ENCODE measurements around the gene GPRIN2. TPM values are rescaled to one million over a fixed set of nuclear protein-coding genes. Genes with fewer than 3 reads are reported as not detected.

GPRIN2 gene
- total RNA-seq, 1 donor from 2014 or later = 0.52 TPM

DNA sequence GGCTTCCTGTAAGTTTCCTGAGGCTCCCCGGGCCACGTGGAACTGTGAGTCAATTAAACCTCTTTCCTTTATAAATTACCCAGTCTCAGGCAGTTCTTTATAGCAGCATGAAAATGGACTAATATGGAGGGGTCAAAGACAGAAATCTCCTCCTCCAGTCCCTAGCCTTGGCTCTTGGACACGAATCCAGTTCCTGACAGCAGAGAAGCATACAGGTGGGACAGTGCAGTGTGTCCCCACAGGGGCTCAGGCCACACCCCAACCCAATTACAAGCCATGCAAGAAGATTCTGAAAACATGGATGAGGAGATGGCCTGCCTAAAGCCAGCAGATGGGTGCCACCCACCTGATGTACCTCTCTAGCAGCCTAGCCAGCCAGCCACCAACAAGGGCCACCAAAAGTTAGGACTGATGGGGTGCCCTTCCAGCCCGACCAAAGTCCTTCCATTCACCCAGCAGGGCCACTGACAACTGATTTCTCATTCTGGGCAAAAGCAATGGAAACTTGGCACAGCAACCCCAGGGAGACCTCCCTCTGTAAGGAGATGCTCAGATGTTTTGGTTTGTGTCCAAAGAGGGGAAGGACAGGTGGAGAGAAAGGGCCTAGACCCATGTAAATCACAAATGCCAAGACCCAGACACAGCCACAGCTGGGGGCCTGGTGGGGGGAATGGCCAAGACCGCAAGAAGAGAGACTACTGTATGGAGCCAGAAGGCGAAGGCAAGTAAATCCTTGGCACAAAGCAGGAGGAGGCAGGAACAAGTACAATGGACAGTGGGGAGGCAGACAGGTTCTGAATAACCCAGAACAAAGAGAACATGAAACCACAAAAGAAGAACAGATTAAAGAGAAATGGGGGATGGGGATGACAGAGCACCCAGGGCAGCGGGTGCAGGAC is 13.6 kb downstream of the GPRIN2 start:
- H3K36me3 ChIP-seq (ENCODE audit: control insufficient read depth in 3 of 3, insufficient read depth in 3 of 3, low read length in 3 of 3) = no peaks in the 10 kb centered on the region
- H3K9ac ChIP-seq (ENCODE audit: low read depth in 1 of 3, low read length in 3 of 3) = no peak overlapping the region
- no peak overlapping the region for H3K27ac ChIP-seq (ENCODE audit: low read depth, low read length)
- peaks cover 23 to 45% (median 37%) of the 10 kb centered on the region in 3 donors for H3K27me3 ChIP-seq (ENCODE audit: control insufficient read depth in 3 of 3, insufficient read depth in 3 of 3, low read length in 3 of 3)
- no peak overlapping the region for H3K4me3 ChIP-seq (ENCODE audit: low read length in 3 of 3)
- H3K9me3 ChIP-seq (ENCODE audit: control insufficient read depth in 3 of 3, low read length in 3 of 3) = no peaks in the 10 kb centered on the region
- H3K4me1 ChIP-seq (ENCODE audit: control insufficient read depth in 3 of 3, insufficient read depth in 3 of 3, low read length in 3 of 3) = peaks cover 0 to 2% (median 0%) of the 10 kb centered on the region in 3 donors

GRCh38 chr10:46541735-46542566 is 14.5 kb downstream of the GPRIN2 start:
- Histone ChIP-seq H3K27me3 (ENCODE audit: control insufficient read depth in 3 of 3, insufficient read depth in 3 of 3, low read length in 3 of 3) (peaks cover 30 to 47% (median 32%) of the 10 kb centered on the region in 3 donors), H3K36me3 (ENCODE audit: control insufficient read depth in 3 of 3, insufficient read depth in 3 of 3, low read length in 3 of 3) (no peaks in the 10 kb centered on the region), H3K4me1 (ENCODE audit: control insufficient read depth in 3 of 3, insufficient read depth in 3 of 3, low read length in 3 of 3) (peaks cover 0 to 2% (median 0%) of the 10 kb centered on the region in 3 donors)

GRCh38 chr10:46541017-46541661 is 15.3 kb downstream of the GPRIN2 start:
- H3K4me1 ChIP-seq (ENCODE audit: control insufficient read depth in 3 of 3, insufficient read depth in 3 of 3, low read length in 3 of 3) = peaks cover 0 to 2% (median 0%) of the 10 kb centered on the region in 3 donors
- no peak overlapping the region for H3K4me3 ChIP-seq (ENCODE audit: low read length in 3 of 3)
- no peaks in the 10 kb centered on the region for H3K36me3 ChIP-seq (ENCODE audit: control insufficient read depth in 3 of 3, insufficient read depth in 3 of 3, low read length in 3 of 3)
- peaks cover 38 to 49% (median 39%) of the 10 kb centered on the region in 3 donors for H3K27me3 ChIP-seq (ENCODE audit: control insufficient read depth in 3 of 3, insufficient read depth in 3 of 3, low read length in 3 of 3)
- H3K9ac ChIP-seq (ENCODE audit: low read depth in 1 of 3, low read length in 3 of 3) = no peak overlapping the region
- no peak overlapping the region for H3K27ac ChIP-seq (ENCODE audit: low read depth, low read length)
- peaks cover 0 to under 1% (median 0%) of the 10 kb centered on the region in 3 donors for H3K9me3 ChIP-seq (ENCODE audit: control insufficient read depth in 3 of 3, low read length in 3 of 3)

More at GRCh38 chr10:46541735-46542566, 14.5 kb downstream of the GPRIN2 start:
- no peak overlapping the region for H3K4me3 ChIP-seq (ENCODE audit: low read length in 3 of 3)
- no peak overlapping the region for H3K27ac ChIP-seq (ENCODE audit: low read depth, low read length)
- no peaks in the 10 kb centered on the region for H3K9me3 ChIP-seq (ENCODE audit: control insufficient read depth in 3 of 3, low read length in 3 of 3)
- H3K9ac ChIP-seq (ENCODE audit: low read depth in 1 of 3, low read length in 3 of 3) = no peak overlapping the region

DNA sequence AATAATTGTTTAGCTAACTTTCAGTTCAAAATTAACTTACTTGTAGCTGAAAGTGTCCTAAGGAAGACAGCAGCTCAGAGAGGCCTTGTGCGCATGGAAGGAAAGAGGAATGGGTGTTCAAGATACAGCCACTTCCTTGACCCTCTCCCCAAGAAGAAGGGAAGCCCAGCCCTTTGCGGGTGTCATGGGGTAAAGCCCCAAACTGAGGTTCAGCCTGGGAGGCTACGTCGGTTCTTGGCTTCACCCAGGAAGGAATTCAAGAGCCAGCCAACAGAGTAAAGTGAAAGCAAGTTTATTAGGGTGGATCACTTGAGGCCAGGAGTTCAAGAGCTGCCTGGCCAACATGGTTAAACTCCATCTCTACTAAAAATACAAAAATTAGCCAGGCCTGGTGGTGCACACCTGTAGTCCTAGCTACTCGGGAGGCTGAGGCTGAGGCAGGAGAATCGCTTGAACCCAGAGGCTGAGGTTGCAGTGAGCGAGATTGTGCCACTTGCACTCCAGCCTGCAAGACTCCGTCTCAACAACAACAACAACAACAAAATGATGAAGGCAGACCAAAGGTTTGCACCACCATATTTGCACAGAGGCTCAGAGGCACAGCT is 15.9 kb downstream of the GPRIN2 start:
- H3K4me3 ChIP-seq (ENCODE audit: low read length in 3 of 3) = no peak overlapping the region
- peaks cover 0 to 2% (median 0%) of the 10 kb centered on the region in 3 donors for H3K9me3 ChIP-seq (ENCODE audit: control insufficient read depth in 3 of 3, low read length in 3 of 3)
- H3K27ac ChIP-seq (ENCODE audit: low read depth, low read length) = no peak overlapping the region
- H3K9ac ChIP-seq (ENCODE audit: low read depth in 1 of 3, low read length in 3 of 3) = no peak overlapping the region
- H3K36me3 ChIP-seq (ENCODE audit: control insufficient read depth in 3 of 3, insufficient read depth in 3 of 3, low read length in 3 of 3) = no peaks in the 10 kb centered on the region
- H3K27me3 ChIP-seq (ENCODE audit: control insufficient read depth in 3 of 3, insufficient read depth in 3 of 3, low read length in 3 of 3) = peaks cover 36 to 48% (median 36%) of the 10 kb centered on the region in 3 donors
- H3K4me1 ChIP-seq (ENCODE audit: control insufficient read depth in 3 of 3, insufficient read depth in 3 of 3, low read length in 3 of 3) = peaks cover 0 to 2% (median 0%) of the 10 kb centered on the region in 3 donors

DNA sequence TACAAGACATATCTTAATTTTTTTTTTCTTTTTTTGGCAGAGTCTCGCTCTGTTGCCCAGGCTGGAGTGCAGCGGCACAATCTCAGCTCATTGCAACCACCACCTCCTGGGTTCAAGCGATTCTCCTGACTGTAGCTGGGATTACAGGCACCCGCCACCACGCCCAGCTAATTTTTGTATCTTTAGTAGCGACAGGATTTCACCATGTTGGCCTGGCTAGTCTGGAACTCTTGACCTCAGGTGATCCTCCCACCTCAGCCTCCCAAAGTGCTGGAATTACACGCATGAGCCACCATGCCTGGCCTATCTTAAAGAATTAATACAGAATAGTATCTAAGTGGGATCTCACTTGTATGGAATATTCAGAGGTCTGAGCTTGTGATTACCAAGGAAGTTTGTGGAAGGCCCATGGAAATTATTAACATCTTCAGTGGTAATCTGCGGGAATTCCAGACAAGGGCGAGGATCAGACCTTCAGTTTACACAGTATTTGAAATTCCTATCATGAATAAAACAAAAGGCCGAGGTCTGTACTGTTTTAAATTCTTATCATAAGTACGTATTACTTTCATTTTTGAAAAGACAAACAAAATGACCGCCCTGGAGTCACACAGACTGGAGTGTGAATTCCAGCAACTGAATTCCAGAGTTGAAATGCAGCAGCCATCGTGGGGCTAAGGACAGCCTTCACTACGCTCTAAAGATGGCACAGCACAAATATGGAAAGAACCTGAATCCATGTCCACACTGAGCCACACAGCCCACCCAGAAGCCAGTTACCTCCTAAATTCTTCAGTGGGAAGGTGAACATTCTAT is 16.7 kb downstream of the GPRIN2 start:
- H3K4me1 ChIP-seq (ENCODE audit: control insufficient read depth in 3 of 3, insufficient read depth in 3 of 3, low read length in 3 of 3) = peaks cover 0 to 2% (median 0%) of the 10 kb centered on the region in 3 donors
- H3K27me3 ChIP-seq (ENCODE audit: control insufficient read depth in 3 of 3, insufficient read depth in 3 of 3, low read length in 3 of 3) = peaks cover 36 to 49% (median 39%) of the 10 kb centered on the region in 3 donors
- no peak overlapping the region for H3K9ac ChIP-seq (ENCODE audit: low read depth in 1 of 3, low read length in 3 of 3)
- no peaks in the 10 kb centered on the region for H3K36me3 ChIP-seq (ENCODE audit: control insufficient read depth in 3 of 3, insufficient read depth in 3 of 3, low read length in 3 of 3)
- H3K9me3 ChIP-seq (ENCODE audit: control insufficient read depth in 3 of 3, low read length in 3 of 3) = peaks cover 0 to 2% (median 0%) of the 10 kb centered on the region in 3 donors
- no peak overlapping the region for H3K4me3 ChIP-seq (ENCODE audit: low read length in 3 of 3)
- H3K27ac ChIP-seq (ENCODE audit: low read depth, low read length) = no peak overlapping the region

DNA sequence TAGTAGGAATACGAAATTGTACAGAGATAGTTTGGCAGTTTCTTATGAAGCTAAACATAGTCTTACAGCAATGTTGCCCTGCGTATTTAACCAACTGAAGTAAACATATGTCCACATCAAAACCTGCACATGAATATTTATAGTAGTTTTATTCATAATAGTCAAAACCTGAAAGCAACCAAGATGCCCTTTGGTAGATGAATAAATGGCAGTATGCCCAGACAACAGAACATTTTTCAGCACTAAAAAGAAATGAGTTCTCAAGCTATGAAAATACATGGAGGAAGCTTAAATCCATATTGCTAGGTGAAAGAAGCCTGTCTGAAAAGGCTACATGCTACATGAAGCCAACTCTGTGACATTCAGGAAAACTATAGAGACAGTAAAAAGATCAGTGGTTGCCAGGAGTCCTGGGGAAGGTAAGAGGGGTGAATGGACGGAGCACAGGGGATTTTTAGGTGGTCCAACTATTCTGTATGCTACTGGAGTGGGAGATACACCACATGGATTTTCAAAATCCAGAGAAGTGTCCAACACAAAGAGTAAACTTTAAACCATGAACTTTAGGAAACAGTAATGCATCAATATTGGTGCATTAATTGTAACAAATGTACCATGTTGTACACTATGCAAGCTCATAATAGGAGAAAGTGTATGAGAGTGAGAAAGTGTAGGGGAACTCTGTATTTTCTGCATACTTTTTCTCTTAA is 17.6 kb downstream of the GPRIN2 start:
- Histone ChIP-seq H3K4me3 (ENCODE audit: low read length in 3 of 3) (no peak overlapping the region), H3K4me1 (ENCODE audit: control insufficient read depth in 3 of 3, insufficient read depth in 3 of 3, low read length in 3 of 3) (peaks cover 0 to 2% (median 0%) of the 10 kb centered on the region in 3 donors), H3K27me3 (ENCODE audit: control insufficient read depth in 3 of 3, insufficient read depth in 3 of 3, low read length in 3 of 3) (peaks cover 36 to 49% (median 39%) of the 10 kb centered on the region in 3 donors), H3K36me3 (ENCODE audit: control insufficient read depth in 3 of 3, insufficient read depth in 3 of 3, low read length in 3 of 3) (no peaks in the 10 kb centered on the region), H3K9me3 (ENCODE audit: control insufficient read depth in 3 of 3, low read length in 3 of 3) (peaks cover 0 to 2% (median 0%) of the 10 kb centered on the region in 3 donors), H3K9ac (ENCODE audit: low read depth in 1 of 3, low read length in 3 of 3) (no peak overlapping the region), H3K27ac (ENCODE audit: low read depth, low read length) (no peak overlapping the region)

- Histone ChIP-seq H3K27ac (ENCODE audit: low read depth, low read length) (no peak overlapping the region), H3K36me3 (ENCODE audit: control insufficient read depth in 3 of 3, insufficient read depth in 3 of 3, low read length in 3 of 3) (no peaks in the 10 kb centered on the region), H3K9ac (ENCODE audit: low read depth in 1 of 3, low read length in 3 of 3) (no peak overlapping the region), H3K9me3 (ENCODE audit: control insufficient read depth in 3 of 3, low read length in 3 of 3) (peaks cover 0 to 2% (median 0%) of the 10 kb centered on the region in 3 donors), H3K27me3 (ENCODE audit: control insufficient read depth in 3 of 3, insufficient read depth in 3 of 3, low read length in 3 of 3) (peaks cover 32 to 43% (median 34%) of the 10 kb centered on the region in 3 donors), H3K4me3 (ENCODE audit: low read length in 3 of 3) (no peak overlapping the region), H3K4me1 (ENCODE audit: control insufficient read depth in 3 of 3, insufficient read depth in 3 of 3, low read length in 3 of 3) (peaks cover 0 to 2% (median 0%) of the 10 kb centered on the region in 3 donors)
Observed at GRCh38 chr10:46538155-46538554, 18.3 kb downstream of the GPRIN2 start.

- Histone ChIP-seq H3K27me3 (ENCODE audit: control insufficient read depth in 3 of 3, insufficient read depth in 3 of 3, low read length in 3 of 3) (peaks cover 26 to 40% (median 27%) of the 10 kb centered on the region in 3 donors), H3K36me3 (ENCODE audit: control insufficient read depth in 3 of 3, insufficient read depth in 3 of 3, low read length in 3 of 3) (no peaks in the 10 kb centered on the region), H3K27ac (ENCODE audit: low read depth, low read length) (no peak overlapping the region), H3K4me1 (ENCODE audit: control insufficient read depth in 3 of 3, insufficient read depth in 3 of 3, low read length in 3 of 3) (peaks cover 0 to 2% (median 0%) of the 10 kb centered on the region in 3 donors), H3K9me3 (ENCODE audit: control insufficient read depth in 3 of 3, low read length in 3 of 3) (peaks cover 0 to 2% (median 0%) of the 10 kb centered on the region in 3 donors), H3K9ac (ENCODE audit: low read depth in 1 of 3, low read length in 3 of 3) (no peak overlapping the region), H3K4me3 (ENCODE audit: low read length in 3 of 3) (no peak overlapping the region)
Observed at GRCh38 chr10:46537309-46537708, 19.1 kb downstream of the GPRIN2 start.
